Inferior parietal cortex (tissue), 1 donor: Measurements from ENCODE around the gene LRRC74B.

ENCODE experiments used
- DNase-seq: peaks from one replicate; pipeline ENCODE4 v3.0.0-alpha.2; 2016; ENCODE audit errors: extremely low spot score

The LRRC74B gene

DNA sequence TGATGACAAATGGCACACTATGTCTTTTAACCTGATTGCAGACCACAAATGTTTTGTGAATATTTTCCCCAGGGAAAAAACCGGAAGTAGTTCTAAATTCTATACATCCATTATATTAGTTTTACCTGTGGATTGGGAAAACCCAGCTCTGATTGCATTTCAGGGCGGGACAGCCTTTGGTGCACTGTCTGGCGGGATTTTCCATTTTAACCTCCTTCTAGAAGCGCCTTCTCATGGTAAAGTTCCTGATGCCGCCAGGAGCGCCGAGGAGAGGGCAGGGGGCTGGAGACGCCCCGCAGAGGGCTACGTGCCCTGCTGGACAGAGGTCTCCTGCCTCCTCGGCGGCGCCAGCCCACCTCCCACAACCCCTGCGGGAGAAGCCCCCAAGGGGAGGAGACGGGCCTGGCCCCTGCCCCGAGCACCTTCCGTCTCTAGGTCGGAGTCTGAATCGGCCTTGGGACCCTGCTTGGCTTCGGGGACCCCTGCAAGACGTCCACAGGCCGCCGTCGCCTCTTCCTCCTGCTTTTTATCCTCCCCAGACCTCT, 32.0 kb upstream of the LRRC74B start:
- DNase-seq = no peak

DNA sequence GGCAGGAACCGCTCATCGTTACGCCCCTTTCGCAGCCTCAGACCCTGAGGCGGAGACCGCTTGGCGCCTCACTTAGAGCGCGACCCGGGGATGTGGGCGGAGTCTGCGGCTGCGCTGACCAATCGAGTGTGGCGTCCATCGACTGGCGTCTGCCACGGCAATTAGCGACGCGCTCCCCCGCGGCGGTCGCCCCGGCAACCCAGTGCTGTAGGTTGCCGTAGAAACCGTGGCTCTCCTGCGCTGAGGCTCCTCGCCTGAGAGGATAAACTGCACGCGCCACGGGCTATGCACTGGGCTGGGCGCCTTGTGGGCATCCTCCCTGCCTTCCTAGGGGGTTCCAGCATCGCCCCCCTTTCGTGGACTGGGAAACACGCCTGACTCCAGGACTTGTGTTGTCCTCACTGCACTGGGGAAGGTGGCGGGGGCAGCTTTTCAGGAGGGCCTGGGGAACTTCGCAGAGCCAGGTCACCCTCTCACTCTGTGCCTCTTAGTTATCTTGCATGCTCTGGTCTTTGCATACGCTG, 31.5 kb upstream of the LRRC74B start:
- peak; percentile 96 for DNase-seq

GRCh38 chr22:21014726-21015465, 30.9 kb upstream of the LRRC74B start, which contains the start of gene P2RX6:
Gene P2RX6, plus strand, starts transcription at chr22:21015165. Its CDS starts 10 bp downstream, at chr22:21015175.
- peak; percentile 68 for DNase-seq

DNA sequence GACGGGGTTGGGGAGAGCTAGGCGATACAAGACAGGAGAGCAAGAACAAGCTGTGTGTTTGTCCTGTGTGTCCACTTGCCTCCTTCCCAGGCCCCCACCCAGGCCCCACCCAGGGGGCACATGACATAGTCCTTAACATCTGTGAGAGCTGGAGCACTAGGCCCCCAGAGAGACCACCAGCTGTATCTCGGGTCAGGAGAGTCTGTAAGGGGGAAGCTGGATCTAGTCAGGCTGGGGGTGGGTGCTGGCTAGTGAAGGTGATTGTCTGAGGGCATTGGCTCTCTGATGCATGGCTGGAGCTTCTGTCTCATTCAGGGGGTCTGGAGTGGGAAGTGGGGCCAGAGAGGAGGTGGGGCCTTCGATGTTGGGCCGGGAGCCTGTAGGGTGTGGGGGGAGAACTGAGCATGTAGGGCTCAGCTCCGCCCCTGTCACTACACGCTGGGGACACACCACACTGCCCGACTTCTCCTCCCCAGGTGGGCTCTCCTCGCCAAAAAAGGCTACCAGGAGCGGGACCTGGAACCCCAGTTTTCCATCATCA, 30.2 kb upstream of the LRRC74B start:
- DNase-seq = no peak

DNA sequence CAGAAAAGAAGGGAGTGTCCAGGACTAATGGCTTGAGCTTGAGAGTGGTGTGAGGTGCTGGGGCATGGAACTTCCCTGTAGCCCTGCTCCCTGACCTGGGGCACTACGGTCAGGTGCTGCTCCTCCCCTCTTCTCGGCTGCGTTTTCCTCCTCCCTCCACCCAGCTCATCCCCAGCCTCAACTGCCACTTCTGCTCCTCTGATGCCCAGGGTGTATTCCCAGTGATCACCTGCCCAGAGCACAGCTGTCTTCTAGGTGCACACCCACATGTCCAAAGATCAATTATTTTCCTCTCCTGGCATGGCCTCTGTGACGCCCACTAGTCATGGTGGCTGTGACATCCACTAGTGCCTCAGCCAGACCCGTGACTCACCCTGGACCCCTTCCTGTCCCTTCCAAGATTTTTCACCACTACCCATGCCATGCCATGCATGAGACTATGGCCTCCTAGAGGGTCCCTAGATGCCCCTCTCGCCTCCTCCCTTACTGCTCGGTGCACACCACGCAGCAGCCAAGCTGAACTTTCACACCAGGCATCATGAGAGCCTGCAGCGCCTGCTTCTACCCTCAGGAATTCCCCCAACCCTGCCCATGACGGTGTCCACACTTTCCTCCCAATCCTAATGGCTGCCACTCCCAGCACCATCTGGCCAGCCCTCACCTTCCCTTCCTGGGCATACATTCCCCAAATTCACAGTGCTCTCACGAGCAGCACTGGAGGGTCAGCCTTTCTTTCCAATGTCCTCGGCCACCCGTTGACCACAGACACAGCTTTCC, 28.9 kb upstream of the LRRC74B start:
- DNase-seq = no peak

DNA sequence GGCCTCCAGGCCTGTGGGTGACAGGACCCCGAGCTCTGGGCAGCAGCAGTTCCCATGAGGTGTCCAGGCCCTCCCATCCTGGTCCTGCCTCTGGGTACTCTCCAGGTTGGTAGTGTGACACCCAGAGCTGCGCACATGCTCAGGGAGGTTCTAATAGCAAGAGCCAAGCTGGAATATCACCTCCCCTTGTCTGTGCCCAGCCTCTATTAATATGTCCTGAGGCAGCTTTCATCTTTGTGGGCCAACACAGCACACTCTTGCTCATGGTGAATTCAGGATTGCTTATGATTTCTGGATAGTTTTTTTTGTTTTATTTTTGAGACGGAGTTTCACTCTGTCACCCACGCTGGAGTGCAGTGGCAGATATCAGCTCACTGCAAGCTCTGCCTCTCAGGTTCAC, 27.4 kb upstream of the LRRC74B start:
- DNase-seq = no peak

GRCh38 chr22:21020802-21021429, 24.8 kb upstream of the LRRC74B start:
- DNase-seq = no peak

DNA sequence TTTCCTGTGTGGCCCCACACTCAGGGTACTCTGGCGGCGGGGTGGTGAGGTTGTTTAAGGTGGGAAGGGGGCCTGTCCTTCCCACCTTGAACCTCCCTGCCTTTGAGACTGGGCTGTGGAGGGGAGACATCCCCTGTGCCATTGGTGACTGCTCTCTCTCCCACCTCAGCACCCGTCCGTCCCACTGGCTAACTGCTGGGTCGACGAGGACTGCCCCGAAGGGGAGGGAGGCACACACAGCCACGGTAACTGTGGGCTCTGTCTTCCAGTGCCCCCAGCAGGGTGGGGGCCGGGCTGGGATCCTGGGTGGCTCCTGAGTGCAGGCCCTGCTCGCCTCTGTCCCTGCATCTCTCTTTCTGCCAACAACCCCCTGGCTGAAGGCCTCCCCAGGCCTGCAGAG, 23.2 kb upstream of the LRRC74B start:
- no peak for DNase-seq

DNA sequence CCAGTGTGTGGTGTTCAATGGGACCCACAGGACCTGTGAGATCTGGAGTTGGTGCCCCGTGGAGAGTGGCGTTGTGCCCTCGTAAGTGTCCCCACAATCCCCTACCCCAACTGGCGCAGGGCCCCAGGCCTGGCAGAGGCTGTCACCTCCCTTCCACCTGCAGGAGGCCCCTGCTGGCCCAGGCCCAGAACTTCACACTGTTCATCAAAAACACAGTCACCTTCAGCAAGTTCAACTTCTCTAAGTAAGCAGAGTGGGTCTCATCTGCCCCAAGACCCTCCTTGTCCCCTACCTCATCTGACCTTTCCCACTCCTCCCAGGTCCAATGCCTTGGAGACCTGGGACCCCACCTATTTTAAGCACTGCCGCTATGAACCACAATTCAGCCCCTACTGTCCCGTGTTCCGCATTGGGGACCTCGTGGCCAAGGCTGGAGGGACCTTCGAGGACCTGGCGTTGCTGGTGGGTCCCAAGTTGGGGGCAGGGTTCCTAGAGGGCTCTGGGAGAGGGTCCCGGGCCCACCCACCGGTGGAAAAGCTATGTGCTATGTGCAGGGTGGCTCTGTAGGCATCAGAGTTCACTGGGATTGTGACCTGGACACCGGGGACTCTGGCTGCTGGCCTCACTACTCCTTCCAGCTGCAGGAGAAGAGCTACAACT, 22.7 kb upstream of the LRRC74B start:
- DNase-seq = no peak

- no peak for DNase-seq
Observed at GRCh38 chr22:21025266-21025665, 20.5 kb upstream of the LRRC74B start.

- DNase-seq = no peak
Observed at GRCh38 chr22:21025763-21026755, 19.7 kb upstream of the LRRC74B start.

DNA sequence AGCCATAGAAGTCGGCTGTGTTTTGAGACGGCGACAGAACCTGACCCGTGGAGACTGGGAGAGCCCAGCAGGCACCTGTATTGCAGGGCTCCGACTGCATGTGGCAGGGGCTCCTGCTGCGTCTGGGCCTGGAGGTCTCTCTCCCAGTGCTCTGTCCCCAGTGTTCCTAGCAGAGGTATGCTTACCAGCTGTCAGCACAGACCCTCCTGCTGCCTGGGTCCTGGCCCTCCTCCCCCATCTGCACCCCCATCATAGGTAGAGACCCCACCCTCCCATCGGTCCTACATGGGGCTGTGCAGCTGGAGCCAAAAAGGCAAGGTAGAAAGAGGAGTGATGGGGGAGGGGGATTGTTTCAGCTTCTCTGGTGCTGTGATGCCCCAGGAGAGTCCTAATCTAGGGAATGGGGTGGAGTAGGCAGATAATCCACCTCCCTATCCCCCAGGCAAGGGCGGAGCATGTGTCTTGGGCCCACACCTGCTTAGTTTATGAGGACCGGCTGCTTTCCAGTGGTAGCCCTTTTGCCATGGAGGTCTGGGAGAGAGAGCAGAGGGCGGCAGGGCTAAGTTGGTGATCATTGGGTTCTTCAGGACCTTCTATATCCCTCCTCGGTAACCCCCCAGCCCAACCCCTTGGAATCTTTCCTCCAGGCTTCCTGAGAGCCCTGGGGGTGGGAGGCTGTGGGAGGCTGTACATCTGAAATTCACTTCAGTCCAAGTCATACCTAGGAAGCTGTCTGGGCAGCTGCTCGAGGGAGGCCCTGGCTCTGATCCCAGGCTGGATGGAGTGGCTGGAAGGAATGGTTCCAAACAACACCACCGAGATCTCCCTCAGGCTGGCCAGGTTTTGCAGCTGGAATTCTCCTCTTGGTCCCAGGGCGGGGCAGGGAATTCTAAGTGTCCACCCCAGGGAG, 18.7 kb upstream of the LRRC74B start:
- DNase-seq = no peak

DNA sequence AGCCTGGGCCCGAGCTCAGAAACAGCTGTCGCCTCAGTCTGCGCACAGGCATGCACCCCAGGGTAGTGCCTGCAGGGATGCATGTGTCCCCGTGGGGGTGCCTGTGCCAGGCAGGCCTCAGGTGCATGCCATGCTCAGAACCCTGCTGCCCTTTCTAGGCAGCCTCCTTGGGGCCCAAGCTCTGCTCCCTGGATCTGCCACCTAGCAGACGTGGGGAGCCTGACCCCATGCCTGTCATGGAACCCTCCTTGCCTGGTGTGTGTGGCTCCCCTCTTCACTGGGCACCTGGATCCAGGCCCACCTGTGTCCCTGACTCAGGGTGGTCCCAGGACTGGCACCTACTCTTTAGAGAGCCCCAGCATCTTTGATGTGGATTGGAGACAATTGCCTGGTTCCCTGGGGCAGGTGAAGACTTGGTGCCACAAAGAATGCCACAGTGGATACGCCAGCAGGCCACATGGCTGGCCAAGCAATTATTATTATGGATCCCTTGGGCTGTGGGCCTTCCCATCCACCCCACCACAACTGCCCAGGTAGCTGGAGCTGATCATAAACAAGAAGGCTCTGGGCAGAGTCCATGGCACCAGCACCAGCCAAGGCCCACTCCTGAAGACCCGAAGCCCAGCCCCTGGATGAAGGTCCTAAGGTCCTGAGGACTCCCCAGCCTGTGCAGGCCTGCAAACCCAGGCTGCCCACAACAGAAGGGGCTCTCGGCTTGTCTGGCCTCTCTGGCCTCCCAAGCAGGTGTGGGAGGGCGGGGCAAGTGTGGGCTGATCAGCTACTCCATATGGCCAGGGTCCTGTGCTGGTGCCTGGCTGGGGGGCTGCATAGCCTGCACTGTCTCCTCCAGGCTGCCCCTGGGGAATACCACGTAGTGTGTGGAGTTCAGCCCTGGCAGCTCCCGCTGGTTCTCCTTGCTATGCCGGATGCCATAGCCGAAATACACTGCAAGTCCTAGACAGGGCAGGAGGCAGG, 17.2 kb upstream of the LRRC74B start:
- DNase-seq = no peak

DNA sequence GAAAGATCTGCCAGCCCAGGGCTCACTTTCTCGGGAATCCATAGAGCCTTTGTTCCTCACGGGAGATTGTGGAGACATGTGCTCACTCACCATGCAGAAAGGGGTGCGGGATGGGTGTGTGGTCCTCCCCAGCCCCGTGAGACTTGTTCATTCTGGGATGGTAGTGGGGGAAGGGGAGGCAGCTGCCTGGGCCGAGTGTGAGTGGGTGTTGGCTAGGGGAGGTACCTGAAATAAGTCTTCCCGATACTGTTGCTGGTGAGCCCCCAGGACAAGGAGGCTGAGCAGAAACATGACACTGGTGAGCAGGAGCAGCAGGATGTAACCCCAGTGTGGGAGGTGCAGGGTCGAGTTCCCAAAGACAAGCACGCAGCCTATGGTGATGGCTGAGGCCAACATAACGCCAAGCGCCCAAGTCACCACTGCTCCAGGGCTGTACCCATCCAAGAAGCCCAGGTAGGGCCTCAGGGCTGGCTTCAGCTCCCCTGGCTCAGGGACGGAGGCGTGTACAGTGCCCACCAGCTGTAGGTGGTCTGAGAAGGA, 16.2 kb upstream of the LRRC74B start:
- no peak for DNase-seq

DNA sequence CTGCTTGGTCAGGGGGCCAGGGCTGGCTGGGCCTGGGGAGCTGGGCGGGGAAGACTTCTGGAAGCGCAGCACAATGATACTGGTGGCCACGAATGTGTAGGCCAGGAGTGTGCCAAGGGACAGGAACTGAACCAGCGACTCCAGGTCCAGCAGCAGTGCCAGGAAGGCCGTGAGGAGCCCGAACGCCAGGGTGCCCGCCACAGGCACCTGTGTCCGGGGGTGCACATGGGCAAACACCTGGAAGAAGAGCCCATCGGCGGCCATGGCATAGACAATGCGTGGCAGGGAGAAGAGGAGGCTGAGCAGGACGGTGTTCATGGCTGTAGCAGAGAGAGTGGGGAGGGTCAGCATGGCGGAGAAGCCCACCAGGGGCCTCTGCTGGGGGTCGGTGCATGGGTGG, 15.7 kb upstream of the LRRC74B start:
- no peak for DNase-seq

DNA sequence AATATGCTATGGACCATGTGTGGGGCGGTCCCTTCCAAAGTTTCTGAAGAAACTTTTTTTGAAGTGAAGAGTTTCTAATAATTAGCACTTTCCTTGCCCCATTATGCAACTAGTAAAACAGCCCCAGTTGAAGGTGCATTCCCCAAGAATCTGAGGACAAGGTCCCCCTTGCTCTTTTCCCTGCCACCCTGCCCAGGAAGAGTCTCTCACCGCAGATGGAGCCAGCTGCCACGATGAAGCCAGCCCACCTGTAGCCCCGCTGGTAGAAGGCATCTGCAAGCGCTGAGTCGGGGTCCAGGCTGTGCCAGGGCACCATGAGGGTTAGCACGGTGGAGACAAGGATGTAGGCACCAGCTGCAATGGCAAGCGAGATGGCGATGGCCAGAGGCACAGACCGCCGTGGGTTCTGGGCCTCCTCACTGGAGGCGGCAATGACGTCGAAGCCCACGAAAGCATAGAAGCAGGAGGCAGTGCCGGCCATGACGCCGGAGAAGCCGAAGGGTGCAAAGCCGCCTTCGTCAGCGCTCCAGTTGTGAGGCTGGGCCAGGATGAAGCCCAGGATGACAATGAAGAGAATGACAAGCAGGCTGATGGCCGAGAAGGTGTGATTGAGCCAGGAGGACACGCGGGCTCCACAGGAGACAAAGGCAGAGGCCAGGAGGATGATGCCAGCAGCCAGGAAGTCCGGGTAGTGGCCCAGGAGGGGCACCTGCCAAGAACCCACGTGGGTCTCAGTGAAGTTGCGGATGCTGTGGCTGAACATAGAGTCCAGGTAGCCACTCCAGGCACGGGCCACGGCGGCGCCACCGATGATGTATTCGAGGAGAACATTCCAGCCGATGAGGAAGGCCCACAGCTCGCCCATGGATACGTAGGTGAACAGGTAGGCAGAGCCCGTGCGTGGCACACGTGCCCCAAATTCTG, 14.9 kb upstream of the LRRC74B start:
- DNase-seq = no peak
